HG03025 (cell line): ENCODE data around the gene CYB5B.

Experiments
- ATAC-seq: cut with Tn5 transposase; IDR thresholded peaks from one replicate; pipeline ENCODE4 v1.9.1; 2021; ENCODE audit warnings: mild to moderate bottlenecking, moderate library complexity; ENCODE audit not compliant: unreplicated experiment, low FRiP score

Gene CYB5B

GRCh38 chr16:69513180-69513966 lies 89.0 kb downstream of the CYB5B start:
- ATAC-seq: no peak

GRCh38 chr16:69514356-69514755 lies 89.9 kb downstream of the CYB5B start:
- ATAC-seq: no peak
